B cell (primary cell): Measurements from ENCODE around the gene EMILIN3.

ENCODE experiments used
- EZH2 ChIP-seq: IDR thresholded peaks from 2 replicates; pipeline ENCODE4 v1.6.1; 2012; ENCODE audit warnings: borderline replicate concordance, low read depth, mild to moderate bottlenecking, moderate library complexity, low read length; ENCODE audit not compliant: insufficient read depth, poor library complexity, severe bottlenecking
- TF ChIP-seq, protein P1 (sequence below): fragments of 200-600 bp; IDR thresholded peaks from one replicate; pipeline ENCODE4 v1.8.0; 2022; ENCODE audit warnings: antibody characterized with exemption, mild to moderate bottlenecking

- TF ChIP-seq, protein P1, sequence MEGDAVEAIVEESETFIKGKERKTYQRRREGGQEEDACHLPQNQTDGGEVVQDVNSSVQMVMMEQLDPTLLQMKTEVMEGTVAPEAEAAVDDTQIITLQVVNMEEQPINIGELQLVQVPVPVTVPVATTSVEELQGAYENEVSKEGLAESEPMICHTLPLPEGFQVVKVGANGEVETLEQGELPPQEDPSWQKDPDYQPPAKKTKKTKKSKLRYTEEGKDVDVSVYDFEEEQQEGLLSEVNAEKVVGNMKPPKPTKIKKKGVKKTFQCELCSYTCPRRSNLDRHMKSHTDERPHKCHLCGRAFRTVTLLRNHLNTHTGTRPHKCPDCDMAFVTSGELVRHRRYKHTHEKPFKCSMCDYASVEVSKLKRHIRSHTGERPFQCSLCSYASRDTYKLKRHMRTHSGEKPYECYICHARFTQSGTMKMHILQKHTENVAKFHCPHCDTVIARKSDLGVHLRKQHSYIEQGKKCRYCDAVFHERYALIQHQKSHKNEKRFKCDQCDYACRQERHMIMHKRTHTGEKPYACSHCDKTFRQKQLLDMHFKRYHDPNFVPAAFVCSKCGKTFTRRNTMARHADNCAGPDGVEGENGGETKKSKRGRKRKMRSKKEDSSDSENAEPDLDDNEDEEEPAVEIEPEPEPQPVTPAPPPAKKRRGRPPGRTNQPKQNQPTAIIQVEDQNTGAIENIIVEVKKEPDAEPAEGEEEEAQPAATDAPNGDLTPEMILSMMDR: no peak
- no peak for TF ChIP-seq EZH2
Observed at GRCh38 chr20:41392295-41392694, 25.7 kb upstream of the EMILIN3 start.
